ENCODE measurements around the gene PRIM2.
"Not testable (repeated sequence)": the region's sequence is repeated elsewhere in the genome, so short reads cannot be mapped to it uniquely, and the experiment has no call there.

PRIM2 gene

DNA sequence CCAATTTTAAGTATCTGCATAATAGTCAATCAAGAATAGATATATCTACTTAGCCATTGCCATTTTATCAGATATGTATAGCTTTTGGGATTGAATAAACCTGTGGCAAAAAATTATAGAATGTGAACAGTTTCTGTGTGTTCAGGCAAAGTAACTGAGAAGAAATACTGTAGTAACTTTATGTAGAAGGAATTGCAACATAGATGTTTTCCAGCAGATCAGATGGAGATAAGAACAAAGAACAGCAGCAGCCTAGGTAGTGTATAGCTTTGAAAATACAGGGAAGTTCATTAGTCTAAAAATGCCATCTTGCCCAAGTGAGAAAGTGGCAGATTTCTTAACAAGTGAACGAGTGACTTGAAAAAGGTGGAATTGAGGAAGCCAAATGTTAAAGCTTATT is 197.7 kb downstream of the PRIM2 start:
- DNase-seq = not testable (repeated sequence)

DNA sequence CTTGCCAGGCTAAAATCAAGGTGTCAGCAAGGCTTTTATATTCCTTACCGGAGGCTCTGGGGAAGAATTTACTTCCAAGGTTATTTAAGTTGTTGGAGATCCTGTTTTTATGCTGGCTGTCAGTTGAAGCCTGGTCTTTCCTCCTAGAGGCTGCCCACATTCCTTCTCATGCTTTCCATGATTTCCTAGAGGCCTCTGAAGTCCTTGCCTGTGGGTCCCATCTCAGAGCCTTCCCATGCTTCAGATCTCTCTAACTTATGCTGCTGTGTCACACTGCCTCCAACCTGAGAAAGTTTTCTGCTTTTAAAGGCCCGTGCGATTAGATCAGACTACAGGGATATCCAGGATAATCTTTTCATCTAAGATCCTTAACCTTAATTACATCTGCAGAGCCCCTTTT is 198.4 kb downstream of the PRIM2 start:
- not testable (repeated sequence) for DNase-seq

DNA sequence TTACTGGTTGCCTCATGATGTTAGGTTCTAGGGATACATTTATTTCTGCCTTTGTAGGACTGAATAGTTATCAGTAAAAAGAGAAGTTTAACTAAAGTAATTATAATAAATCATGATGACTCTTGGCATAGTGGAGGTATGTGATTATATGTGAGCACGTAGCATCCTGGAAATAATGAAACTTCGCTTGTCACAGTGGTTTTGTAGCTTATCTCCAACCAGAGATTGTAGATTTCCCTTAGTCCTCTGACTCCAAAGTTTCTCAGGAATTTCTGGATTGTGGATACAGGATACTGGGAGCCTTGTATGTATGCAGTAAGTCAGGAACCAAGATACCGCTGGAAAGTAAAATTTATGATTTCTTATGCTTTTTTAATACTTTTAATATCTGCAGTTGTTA is 199.3 kb downstream of the PRIM2 start:
- not testable (repeated sequence) for DNase-seq

DNA sequence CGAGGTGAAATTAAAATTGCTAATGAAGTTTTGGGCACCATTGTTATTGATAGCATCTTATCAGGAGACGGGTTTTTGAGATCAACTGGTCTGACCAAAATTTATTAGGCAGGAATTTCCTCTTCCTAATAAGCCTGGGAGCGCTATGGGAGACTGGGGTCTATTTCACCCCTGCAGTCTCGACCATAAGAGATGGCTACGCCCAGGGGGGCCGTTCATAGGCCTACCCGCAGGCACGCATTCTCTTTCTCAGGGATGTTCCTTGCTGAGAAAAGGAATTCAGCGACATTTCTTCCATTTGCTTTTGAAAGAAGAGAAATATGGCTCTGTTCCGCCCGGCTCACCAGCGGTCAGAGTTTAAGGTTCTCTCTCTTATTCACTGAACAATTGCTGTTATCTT is 201.8 kb downstream of the PRIM2 start:
- DNase-seq = not testable (repeated sequence)

DNA sequence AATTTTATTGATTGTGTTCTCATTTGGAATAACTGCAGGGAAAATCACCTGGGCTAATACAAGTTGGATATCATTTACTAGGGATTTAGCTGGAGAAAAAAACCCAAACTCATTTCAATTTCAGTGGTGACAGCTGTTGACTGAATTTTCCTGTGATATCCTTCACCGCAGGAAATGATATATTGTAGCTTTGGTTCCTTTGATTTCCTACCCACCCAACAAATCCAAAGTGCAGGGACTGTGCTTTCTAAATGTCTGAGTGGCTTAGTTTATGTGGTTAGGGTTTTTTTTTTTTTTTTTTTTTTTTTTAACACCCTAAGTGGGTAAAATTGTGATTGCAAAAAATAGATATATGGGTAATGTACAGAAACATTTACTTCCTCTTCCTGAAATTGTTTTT is 203.7 kb downstream of the PRIM2 start:
- DNase-seq = not testable (repeated sequence)

DNA sequence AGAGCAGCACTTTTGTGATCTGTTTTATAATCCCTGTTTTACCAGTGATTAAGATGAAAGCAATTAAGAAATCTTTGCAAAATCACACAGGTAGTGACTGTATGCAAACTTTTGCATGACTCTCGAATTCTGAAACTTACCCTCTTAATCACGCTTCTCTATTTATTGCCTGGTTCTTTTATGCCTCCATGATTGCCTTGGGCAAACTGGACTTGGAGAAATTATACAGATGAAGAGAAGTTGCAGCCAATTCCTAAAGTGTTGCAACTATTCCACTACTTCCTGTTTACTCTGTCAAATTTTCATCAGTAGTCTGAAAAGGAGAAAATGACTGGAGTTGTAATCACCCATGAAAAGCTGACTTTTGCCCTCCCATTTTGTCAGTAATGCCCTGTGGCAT is 205.8 kb downstream of the PRIM2 start:
- DNase-seq = not testable (repeated sequence)

DNA sequence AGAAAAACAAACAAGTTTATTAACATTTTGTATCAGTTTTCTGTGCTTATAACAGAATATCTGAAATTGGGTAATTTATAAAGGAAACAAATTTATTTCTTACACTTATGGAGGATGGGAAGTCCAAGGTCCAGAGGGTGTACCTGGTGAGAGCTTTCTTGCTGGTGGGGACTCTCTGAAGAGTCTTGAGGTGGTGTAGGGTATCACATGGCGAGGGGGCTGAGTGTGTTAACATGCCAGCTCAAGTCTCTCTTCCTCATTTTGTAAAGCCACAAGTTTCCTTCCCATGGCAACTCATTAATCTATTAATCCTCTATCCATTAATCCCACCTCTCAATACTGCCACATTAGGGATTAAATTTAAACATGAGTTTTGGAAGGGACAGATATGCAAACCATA is 212.3 kb downstream of the PRIM2 start:
- not testable (repeated sequence) for DNase-seq

DNA sequence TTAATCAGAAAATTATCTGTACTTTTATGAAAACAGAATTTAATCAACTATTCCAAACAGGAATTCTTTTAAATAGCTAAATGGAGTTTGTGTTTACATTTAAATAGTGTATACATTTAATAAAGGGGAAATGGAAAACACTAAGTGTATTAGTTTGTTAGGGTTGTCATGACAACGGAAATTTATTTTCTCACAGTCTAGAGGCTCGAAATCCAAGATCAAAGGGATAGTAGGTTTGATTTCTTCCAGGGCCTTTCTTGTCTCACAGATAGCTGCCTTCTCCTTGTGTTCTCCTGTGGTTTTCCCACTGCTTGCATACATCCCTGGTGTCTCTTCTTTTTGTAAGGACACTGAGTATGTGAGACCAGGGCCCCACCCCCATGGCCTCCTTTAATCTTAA is 215.2 kb downstream of the PRIM2 start:
- not testable (repeated sequence) for DNase-seq

DNA sequence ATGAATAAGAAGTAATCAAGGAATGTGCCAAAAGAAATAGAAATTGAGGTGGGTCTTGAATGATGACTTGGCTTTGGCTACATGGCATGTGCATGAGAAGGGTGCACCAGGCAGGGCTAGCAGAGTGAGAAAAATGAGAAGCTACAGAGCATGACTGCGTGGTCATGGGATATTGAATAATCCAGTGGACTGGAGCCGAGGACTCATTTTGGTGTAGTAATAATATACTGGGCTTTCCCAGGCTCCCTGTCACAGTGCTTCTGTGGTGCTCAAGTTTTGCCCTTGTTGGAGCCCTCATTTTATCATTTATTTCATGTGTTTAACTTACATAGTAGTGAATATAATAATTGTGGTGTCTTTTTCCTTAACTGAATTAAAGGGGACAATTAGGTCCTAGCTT is 217.7 kb downstream of the PRIM2 start:
- not testable (repeated sequence) for DNase-seq

DNA sequence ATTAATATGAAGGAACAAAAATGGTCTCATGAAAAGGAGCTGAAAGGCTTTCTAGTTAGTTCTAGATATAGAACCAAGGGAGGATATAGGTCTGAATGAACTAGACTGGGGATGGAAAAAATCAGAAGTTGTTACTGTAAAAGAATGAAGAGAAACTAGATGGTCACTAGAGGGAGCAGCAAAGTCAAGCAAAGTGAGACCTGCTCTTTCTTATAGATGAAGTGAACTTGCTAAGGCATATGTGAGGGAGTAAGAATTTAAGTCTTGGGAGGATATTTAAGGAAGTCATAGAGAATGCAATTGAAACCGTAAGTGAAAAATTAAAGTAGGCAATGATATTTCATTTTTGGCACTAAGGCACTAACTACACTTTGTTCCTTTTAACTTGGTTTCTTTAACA is 218.6 kb downstream of the PRIM2 start:
- not testable (repeated sequence) for DNase-seq

DNA sequence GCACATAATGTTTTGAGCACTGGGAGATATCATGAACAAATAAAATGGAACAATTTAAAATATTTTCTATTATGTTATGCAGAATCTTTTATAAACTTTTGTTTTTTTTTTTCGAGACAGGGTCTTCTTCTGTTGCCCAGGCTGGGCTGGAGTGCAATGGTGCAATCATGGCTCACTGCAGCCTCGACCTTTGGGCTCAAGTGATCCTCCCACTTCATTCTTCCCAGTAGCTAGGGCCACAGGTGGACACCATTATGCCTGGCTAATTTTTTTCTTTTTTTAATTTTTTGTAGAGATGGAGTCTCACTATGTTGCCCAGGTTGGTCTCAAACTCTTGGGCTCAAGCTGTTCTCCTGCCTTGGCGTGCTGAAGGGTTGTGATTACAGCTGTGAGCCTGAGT is 220.5 kb downstream of the PRIM2 start:
- not testable (repeated sequence) for DNase-seq

DNA sequence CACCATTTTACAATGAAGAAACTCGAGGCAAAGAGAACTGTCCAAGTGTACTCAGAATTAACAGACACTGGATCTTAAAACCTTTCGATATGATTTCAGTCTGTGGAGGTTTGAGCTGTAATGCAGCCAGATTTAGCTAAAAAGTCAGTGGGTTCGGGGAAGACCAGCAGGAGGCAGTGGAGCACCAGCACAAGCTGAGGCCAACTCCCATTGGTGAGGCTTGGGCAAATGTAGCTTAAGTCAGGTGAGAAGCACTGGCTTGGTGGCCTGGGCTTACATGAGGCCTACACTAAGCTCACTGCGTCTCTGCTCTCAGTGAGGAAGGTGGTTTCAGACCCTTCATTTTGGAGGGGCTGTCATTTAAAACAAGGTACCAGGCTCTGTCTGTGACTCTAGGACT is 234.5 kb downstream of the PRIM2 start:
- DNase-seq = not testable (repeated sequence)

DNA sequence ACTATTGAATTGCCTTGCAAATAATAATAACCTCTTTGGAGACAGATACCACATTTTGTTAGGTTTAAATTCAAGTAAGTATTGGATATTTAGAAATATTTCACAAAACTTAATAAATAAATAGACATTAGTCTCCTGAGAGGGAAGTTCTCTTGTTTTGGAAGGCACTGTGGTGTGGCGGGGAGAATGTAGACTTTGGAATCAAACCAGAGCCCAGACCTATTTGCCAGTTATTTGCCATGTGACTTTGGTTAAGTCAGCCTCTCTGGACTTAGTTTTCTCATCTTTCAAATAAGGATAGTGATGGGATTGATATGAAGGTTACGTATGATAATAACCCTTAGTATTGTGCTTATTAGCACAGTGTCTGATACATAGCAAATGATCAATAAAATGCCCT is 240.4 kb downstream of the PRIM2 start:
- DNase-seq = not testable (repeated sequence)

DNA sequence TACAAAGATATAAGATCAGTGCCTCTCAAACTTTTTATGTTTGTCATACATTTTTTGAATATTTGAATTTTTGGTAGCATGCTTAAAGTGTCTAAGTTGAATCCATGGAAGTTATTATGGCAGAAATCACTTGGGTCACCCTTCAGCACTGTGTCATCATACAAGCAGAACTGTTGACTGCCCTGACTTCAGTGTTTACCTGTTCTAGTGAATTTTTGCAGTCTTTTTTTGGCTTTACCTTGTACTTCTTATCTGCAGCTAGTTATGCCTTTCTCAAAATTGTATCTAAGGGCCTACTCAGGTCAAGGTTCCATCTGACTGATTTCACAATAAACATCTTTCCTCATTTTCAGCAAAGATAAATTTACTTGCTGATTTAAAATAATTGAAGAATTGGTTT is 241.7 kb downstream of the PRIM2 start:
- not testable (repeated sequence) for DNase-seq

DNA sequence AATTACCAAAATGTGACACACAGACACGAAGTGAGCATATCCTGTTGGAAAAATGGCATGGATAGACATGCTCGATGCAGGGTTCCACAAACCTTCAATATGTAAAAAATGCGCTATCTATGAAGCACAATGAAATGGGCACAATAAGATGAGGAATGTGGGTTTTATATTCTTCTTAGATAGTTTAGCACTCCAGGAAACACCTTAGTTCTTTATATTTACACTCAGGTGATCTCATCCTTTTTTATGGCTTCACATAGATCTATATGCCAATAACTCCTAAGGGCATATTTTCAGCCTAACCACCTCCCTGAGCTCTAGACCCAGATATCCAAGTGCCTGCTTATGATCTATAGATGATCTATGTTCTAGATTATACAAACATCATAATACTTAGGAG is 244.8 kb downstream of the PRIM2 start:
- DNase-seq = not testable (repeated sequence)

DNA sequence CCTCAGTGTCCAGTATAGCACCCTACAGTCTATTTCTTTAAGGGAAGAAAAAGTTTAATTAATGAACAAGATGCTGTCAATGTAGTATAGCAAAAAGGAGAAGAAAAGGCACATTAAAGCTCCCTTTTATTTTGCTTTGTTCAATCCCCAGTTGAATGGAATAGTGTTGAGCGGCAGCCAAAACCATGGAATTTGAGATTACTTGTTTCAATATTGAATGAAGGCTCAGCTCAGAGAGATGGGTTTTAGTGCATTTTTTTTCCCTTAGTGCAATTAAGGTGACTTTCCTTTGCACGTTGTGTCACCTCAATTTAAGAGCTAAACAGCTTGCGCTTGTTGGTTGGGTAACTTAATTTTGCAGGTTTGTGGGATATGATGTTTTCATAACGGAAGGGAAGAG is 254.7 kb downstream of the PRIM2 start:
- DNase-seq = not testable (repeated sequence)

DNA sequence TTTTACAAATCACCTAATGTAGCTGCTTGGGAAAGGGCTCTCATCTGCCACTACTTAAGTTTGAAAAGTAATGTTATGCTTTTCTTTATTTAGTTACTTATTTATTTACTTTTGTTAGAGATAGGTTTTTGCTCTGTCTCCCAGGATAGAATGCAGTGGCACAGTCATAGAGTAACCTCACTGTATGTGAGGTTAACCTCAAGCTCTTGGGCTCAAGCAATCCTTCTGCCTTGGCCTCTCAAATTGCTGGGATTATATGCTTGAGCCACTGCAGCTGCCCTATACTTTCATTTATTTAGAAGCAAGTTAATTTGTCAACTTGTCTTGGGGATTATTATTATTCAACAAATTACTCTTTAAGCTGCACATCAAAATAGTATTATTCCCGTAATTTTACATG is 255.4 kb downstream of the PRIM2 start:
- DNase-seq = not testable (repeated sequence)

DNA sequence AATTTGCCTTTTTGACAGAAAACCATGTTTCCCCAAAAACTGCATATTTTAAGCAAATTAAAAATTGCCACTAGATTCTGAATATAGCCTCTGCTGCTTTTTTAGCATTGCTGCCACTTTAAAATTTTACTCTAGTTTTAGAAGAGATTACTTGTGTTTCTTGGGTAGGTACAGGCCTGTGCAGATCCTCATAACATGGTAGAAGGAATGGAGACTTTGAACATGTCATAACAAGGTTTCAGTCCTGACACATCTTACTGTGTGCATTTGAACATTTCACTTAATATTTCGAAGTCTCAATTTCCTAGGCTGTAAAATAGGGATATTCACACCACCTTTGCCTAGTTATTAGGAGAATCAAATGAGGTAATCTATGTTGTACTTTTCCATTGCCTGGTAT is 259.6 kb downstream of the PRIM2 start:
- not testable (repeated sequence) for DNase-seq

DNA sequence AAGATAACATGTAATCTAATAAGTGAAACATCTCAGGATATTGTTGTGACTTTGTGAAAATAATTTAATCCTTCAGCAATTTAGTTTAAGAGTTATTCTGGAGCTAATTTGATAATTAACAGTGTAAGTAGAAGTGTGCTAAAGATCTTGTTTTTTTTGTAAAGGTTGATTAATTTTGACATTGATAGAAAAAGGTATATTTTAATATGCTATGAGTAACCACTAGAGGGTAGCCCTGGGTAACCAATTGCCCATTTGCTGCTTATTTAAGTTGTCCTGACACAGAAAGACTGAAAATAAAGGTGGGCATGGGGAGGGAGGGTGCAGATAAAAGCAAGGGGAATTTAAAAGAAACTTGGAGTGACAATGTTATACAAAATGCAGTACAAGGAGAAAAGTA is 262.1 kb downstream of the PRIM2 start:
- not testable (repeated sequence) for DNase-seq

DNA sequence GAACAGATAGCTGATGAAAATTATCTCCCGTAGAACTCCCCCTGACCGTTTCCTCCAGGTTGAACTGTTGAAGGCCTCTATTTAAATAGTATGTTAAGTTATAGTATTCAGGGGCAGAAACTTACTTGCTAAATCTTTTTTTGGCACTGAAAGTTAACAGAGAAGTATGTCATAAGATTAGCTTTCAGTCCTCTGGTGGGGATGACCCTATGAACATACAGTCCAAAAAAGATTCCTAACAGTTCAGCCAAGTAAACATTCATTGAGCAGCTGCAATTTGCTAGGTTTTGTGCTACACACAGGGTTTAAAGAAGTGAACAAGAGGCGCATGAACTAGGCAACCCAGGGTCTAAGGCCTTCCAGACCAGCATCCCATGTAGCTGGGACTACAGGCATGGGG is 264.2 kb downstream of the PRIM2 start:
- DNase-seq = not testable (repeated sequence)

DNA sequence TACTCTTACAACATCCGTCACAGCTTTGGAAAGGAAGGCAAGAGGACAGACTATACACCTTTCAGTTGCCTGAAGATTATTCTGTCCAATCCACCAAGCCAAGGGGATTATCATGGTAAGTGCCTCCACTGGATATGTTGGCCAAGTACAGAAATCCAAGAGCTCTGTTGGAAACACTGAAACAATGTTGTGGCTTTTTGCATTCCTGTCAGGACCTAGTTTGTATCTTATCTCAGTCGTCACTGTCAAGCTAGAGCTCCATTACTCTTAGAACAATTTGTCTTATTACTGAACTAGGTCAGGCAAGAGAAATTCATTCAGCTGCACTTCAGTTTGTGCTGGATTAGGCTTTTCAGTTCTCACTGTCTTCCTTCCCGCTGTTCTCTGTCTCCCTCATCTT is 283.7 kb downstream of the PRIM2 start:
- peak; percentile 0 for DNase-seq

DNA sequence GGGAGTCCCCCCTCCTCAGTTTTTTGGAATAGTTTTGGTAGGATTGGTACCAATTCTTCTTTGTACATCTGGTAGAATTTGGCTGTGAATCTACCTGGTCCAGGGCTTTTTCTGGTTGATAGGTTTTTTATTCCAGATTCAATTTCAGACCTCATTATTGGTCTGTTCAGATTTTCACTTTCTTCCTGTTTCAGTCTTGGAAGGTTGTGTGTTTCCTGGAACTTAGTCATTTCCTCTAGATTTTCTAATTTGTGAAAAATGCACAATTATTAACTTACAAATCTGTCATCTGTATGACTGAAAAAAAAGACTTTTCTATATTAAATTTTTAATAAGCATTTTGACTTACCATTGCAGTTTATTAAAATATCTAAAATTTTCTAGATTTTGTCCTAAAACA is 287.9 kb downstream of the PRIM2 start:
- not testable (repeated sequence) for DNase-seq

DNA sequence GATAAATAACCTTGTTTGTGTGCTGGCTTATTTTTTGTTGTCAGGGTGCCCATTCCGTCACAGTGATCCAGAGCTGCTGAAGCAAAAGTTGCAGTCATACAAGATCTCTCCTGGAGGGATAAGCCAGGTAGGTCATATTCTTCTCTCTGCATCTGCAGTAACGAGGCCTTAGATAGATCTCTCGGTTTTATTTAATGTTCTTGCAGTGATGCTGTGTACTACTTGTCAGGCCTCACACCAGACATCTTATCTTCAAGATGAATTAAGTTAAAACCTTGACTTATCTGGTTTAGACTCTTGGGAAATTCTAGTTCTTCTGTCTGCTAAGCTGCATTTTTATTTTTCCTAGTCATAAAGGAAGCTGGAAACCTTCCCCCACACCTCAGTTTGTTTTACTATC is 288.9 kb downstream of the PRIM2 start:
- not testable (repeated sequence) for DNase-seq

DNA sequence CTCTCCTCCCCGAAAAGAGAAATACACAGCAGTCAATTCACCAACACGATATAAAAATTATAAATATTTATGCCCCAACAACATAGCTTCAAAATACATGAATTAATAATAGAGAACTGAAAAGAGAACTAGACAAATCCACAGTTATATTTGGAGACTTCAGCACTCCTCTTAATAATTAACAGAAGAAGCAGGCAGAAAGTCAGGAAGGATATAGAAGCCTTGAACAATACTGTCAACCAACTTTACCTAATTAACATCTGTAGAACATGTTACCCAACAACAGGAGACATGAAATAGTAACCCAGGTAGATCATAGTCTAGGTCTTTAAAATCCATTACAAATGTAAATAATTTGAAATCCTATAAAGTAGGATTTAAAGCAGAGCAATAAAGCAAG is 293.2 kb downstream of the PRIM2 start:
- DNase-seq = not testable (repeated sequence)

DNA sequence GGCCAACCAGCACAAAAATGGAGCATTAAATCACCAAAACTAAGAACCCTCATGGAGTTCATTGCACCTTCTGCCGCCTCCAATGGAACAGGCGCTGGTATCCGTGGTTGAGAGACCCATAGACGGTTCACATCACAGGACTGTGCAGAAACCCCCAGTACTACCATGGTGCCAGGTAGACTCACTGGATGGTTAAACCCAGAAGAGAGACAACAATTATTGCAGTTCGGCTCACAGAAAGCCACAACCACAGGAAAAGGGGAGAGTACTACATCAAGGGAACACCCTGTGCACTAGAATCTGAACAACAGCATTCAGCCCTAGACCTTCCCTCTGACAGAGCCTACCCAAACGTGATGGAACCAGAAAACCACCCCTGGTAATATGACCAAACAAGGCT is 301.5 kb downstream of the PRIM2 start:
- not testable (repeated sequence) for DNase-seq

DNA sequence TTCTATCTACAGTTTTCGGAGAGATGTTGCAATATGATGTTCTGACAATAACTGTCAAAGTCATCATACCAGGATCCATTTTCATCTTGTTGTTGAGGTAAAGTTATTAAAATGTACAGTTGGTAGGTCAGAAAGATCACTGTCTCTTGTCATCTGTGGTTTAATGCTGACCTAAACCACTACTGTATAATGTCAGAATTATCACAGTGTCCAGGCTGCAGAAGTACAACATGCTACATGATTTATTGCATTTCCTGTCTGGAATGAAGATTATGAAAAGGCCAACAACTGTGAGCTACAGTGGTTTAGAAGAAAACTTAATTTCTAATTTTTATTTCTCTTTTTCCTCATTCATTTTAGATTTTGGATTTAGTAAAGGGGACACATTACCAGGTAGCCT is 314.3 kb downstream of the PRIM2 start:
- DNase-seq = not testable (repeated sequence)
